Heart left ventricle (tissue), 16 donors: Measurements from ENCODE around the gene MCC. TPM values are rescaled to one million over a fixed set of nuclear protein-coding genes. Genes with fewer than 3 reads are reported as not detected.

Experiments used
- ATAC-seq, 4 donors: fragments of 200-7000 bp; cut with Tn5 transposase; one replicate each; pipeline ENCODE4 v1.9.1; 2020 to 2022; ENCODE audit warnings: moderate library complexity in 4 of 4, mild to moderate bottlenecking in 3 of 4, moderate number of reproducible peaks in 1 of 4
- DNase-seq, 5 donors: peaks; one replicate each; pipeline ENCODE4 v3.0.0-alpha.2; 2020
- H3K27ac ChIP-seq, 12 donors: fragments of 200-600 bp; sonication (generic) in 4 of 12; one replicate each; pipeline versions ENCODE4 v1.5.0 to v1.8.0; 2016 to 2022; ENCODE audit warnings: mild to moderate bottlenecking in 2 of 12
- H3K27me3 ChIP-seq, 9 donors: fragments of 200-600 bp; sonication (generic) in 2 of 9; one replicate each; pipeline versions ENCODE4 v1.5.1 to v1.8.0; 2016 to 2022; ENCODE audit warnings: mild to moderate bottlenecking in 3 of 9
- H3K36me3 ChIP-seq, 9 donors: fragments of 200-600 bp; sonication (generic) in 2 of 9; one replicate each; pipeline versions ENCODE4 v1.5.0 to v1.8.0; 2018 to 2022; ENCODE audit warnings: mild to moderate bottlenecking in 2 of 9
- H3K4me1 ChIP-seq, 12 donors: fragments of 200-600 bp; sonication (generic) in 4 of 12; one replicate each; pipeline versions ENCODE4 v1.5.0 to v1.8.0; 2016 to 2022; ENCODE audit warnings: mild to moderate bottlenecking in 3 of 12
- H3K4me3 ChIP-seq, 12 donors: fragments of 200-600 bp; sonication (generic) in 4 of 12; one replicate each; pipeline versions ENCODE4 v1.5.0 to v1.8.0; 2017 to 2022; ENCODE audit warnings: mild to moderate bottlenecking in 9 of 12, moderate library complexity in 4 of 12
- H3K9me3 ChIP-seq, 12 donors: fragments of 200-600 bp; sonication (generic) in 4 of 12; one replicate each; pipeline versions ENCODE4 v1.5.0 to v1.8.0; 2016 to 2022; ENCODE audit warnings: mild to moderate bottlenecking in 1 of 12
- CTCF ChIP-seq, 12 donors: fragments of 200-600 bp; sonication (generic) in 4 of 12; IDR thresholded peaks; one replicate each; pipeline versions ENCODE4 v1.5.0 to v1.8.0; 2018 to 2022; ENCODE audit warnings: antibody characterized with exemption in 12 of 12, mild to moderate bottlenecking in 5 of 12
- POLR2A ChIP-seq, 2 donors: fragments of 450-650 bp; IDR thresholded peaks; one replicate each; pipeline ENCODE4 v1.6.1; 2017; ENCODE audit warnings: antibody characterized with exemption in 2 of 2, mild to moderate bottlenecking in 2 of 2, moderate library complexity in 2 of 2
- WGBS, 4 donors: extraction: QIAGEN DNeasy Blood & Tissue Kit in 2 of 4; methylation state at CpG; one replicate each; pipeline versions ENCODE4 v1.1.5 to v1.1.7; 2013 to 2018; 5-methylcytosine and 5-hydroxymethylcytosine counted together
- intact Hi-C, 10 donors: fragments of 100-400 bp; cut with DNase I; formaldehyde crosslinking; loops; one replicate each; pipeline versions ENCODE4 v1.11.1 to v1.14.2; 2022
- polyA plus RNA-seq, 2 donors: library from polyadenylated mRNA; stranded (reverse); fragments of 200-250 nt; gene quantifications; one replicate each; pipeline ENCODE4 v1.2.3, GENCODE V29; 2013
- total RNA-seq, 9 donors: library from RNA; depleted of rRNA in 2 of 9; stranded (reverse); fragments of >200 nt in 2 of 9; fragmentation: NEBNext Ultra II Directional in 3 of 9; extraction: Animal tissue kit (Norgen Biotek cat#: 25700) in 3 of 9; gene quantifications; one replicate each; pipeline versions ENCODE4 v1.1.0 to v1.2.4, GENCODE V29; 2016 to 2023
- donor health status: ischemic (EF 13 %, LVEDD 7.1; RV severe dilation, severe dysfunction).
- donor health status: healthy with polysubstance abuse.
- donor health status: DM: no; HTN: yes; CAD: no.
- donor health status: DM: no; HTN: no; CAD: no.
- donor health status: ischemic (EF 25% LVEDD 6.9; RV normal size, moderate dysfunction).
- donor health status: ischemic (EF 25% LVEDD 5.7; RV mildly dilated, moderate dysfunction).
- donor health status: healthy.
- donor health status: DM: yes; HTN: yes; CAD: no.
- donor health status: ischemic (EF 35%, LVEDD 5.7; RV mildly dilated, moderate dysfunction).
- donor health status: nonischemic (EF 11% LVEDD 7.7; RV severe dilation, severe dysfunction).
- donor health status: DM: yes; HTN: yes; CAD: no.
- donor health status: PGD.
- donor health status: ischemic (EF 29% LVEDD 5.4; RV normal size, mild dysfunction).
- donor health status: nonischemic (EF 23%, LVEDD 6.1; RV moderate dilation, normal function).

The MCC gene
- total and polyA plus RNA-seq, 11 donors, result 6.1 to 33.8 (median 24.3) TPM

GRCh38 chr5:113089653-113090335, 398.5 kb downstream of the MCC start:
- WGBS, 4 donors, result 36 to 50% (median 45%) methylated on average over 6 of the region's 6 CpGs
- H3K27me3 ChIP-seq, result no peaks in the 10 kb centered on the region
- H3K4me3 ChIP-seq, result peak overlapping the region in 3 of 12 donors; percentile 4 to 14 (median 10)
- intact Hi-C loops, result loop anchor here in 5 of 10 donors (5.0 to 10.0 kb wide), 8 partner anchors 33 to 425 kb away; partner anchors contain the start of gene YTHDC2 (in 1 of the 5)
- peak; percentile 58 to 67 (median 63) for ATAC-seq
- H3K9me3 ChIP-seq, result no peaks in the 10 kb centered on the region
- peaks cover 3 to 86% (median 56%) of the 10 kb centered on the region in 12 donors for H3K4me1 ChIP-seq
- peak overlapping the region in 9 of 12 donors; percentile 2 to 68 (median 41) for H3K27ac ChIP-seq
- TF ChIP-seq CTCF (IDR thresholded peaks at IDR 0.05), result no peak
- TF ChIP-seq POLR2A (IDR thresholded peaks at IDR 0.05), result no peak
- peaks cover 0 to 5% (median 2%) of the 10 kb centered on the region in 9 donors for H3K36me3 ChIP-seq
- DNase-seq, result peak in 3 of 5 donors; percentile 39 to 67 (median 40)

GRCh38 chr5:113087976-113088514, 400.2 kb downstream of the MCC start:
- no peak for DNase-seq
- intact Hi-C loops, result loop anchor here in 2 of 10 donors (1.0 to 10.0 kb wide), 6 partner anchors 14 to 427 kb away; partner anchors contain the start of gene YTHDC2 (in 1 of the 2)
- H3K27ac ChIP-seq, result peak overlapping the region in 11 of 12 donors; percentile 2 to 72 (median 45)
- no peaks in the 10 kb centered on the region for H3K27me3 ChIP-seq
- peaks cover 3 to 94% (median 59%) of the 10 kb centered on the region in 12 donors for H3K4me1 ChIP-seq
- H3K9me3 ChIP-seq, result no peaks in the 10 kb centered on the region
- peak; percentile 23 to 68 (median 56) for ATAC-seq
- H3K36me3 ChIP-seq, result peaks cover 0 to 21% (median 11%) of the 10 kb centered on the region in 9 donors
- no peak overlapping the region for H3K4me3 ChIP-seq
- 38 to 48% (median 45%) methylated on average over 5 of the region's 5 CpGs for WGBS, 4 donors
- no peak for TF ChIP-seq CTCF (IDR thresholded peaks at IDR 0.05)
- TF ChIP-seq POLR2A (IDR thresholded peaks at IDR 0.05), result no peak

GRCh38 chr5:113085880-113086409, 402.3 kb downstream of the MCC start:
- ATAC-seq, result no peak
- Histone ChIP-seq H3K9me3 (no peaks in the 10 kb centered on the region), H3K4me3 (no peak overlapping the region), H3K36me3 (peaks cover 0 to 42% (median 32%) of the 10 kb centered on the region in 9 donors), H3K27me3 (no peaks in the 10 kb centered on the region), H3K27ac (no peak overlapping the region), H3K4me1 (peaks cover 3 to 83% (median 55%) of the 10 kb centered on the region in 12 donors)
- DNase-seq, result no peak
- no peak for TF ChIP-seq CTCF (IDR thresholded peaks at IDR 0.05)
- TF ChIP-seq POLR2A (IDR thresholded peaks at IDR 0.05), result no peak
- intact Hi-C loops, result loop anchor here in 2 of 10 donors (5.0 to 10.0 kb wide), 5 partner anchors 36 to 429 kb away; partner anchors contain the start of gene YTHDC2 (in 1 of the 2)
- 69 to 79% (median 70%) methylated on average over 7 of the region's 7 CpGs for WGBS, 4 donors

- Histone ChIP-seq H3K4me3 (no peak overlapping the region), H3K27ac (peak overlapping the region in 5 of 12 donors; percentile 6 to 56 (median 48)), H3K4me1 (peaks cover 3 to 74% (median 46%) of the 10 kb centered on the region in 12 donors), H3K36me3 (peaks cover 0 to 49% (median 36%) of the 10 kb centered on the region in 9 donors), H3K27me3 (no peaks in the 10 kb centered on the region), H3K9me3 (no peaks in the 10 kb centered on the region)
- DNase-seq, result no peak
- 62 to 78% (median 68%) methylated on average over 8 of the region's 8 CpGs for WGBS, 4 donors
- no peak for TF ChIP-seq CTCF (IDR thresholded peaks at IDR 0.05)
- TF ChIP-seq POLR2A (IDR thresholded peaks at IDR 0.05), result no peak
- no peak for ATAC-seq
- intact Hi-C loops, result loop anchor here in 2 of 10 donors (5.0 to 10.0 kb wide), 5 partner anchors 37 to 430 kb away; partner anchors contain the start of gene YTHDC2 (in 1 of the 2)
Observed at GRCh38 chr5:113085084-113085414, 403.2 kb downstream of the MCC start.
